Anterior cingulate cortex (tissue), 58 donors: ENCODE results near the gene DKK2.
A peak's percentile ranks its signal among the peaks of the same experiment; 100 is the strongest.

Experiments
- DNase-seq, 58 donors: peaks; one replicate each; lab custom pipeline; 2025; lab: John Stamatoyannopoulos, UW

DKK2 gene, protein sequence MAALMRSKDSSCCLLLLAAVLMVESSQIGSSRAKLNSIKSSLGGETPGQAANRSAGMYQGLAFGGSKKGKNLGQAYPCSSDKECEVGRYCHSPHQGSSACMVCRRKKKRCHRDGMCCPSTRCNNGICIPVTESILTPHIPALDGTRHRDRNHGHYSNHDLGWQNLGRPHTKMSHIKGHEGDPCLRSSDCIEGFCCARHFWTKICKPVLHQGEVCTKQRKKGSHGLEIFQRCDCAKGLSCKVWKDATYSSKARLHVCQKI

DNA sequence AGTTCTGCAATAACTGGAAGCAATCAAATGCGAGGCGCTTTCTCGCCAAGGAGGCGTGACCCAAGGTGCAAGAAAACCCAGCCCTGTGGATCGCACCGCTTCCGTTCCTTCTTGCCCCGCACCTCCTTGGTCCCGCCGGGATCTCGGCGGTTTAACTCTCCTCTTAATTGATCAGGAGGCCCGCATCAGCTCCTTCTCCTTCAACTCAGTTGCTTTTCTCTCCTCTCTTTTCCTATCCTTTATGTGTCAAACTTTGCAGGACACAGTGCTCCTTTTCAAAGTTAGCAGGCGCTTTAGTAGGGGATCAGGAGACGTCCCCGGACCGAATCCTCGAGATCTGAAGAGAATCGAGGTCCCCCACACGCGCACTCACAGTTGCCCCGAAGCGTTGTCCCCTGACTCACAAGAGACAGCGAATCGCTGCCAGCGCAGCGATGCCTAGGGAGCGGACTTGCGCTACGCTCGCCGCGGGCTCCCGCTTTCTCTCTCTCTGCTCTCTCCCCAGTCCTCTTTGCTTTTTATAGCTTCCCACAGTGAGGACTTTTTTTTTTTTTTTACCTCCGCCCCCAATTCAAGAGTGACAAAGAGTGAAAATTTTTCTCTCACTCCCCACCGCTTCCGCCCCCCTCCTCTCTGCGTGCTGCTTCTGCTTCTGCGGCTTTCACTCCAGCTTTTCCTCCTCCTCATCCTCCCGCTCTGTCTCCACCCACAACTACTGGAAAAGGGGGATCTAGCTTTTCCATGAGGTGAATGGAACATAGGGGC, at the start of gene DKK2:
Gene DKK2 (minus strand): TSS at position 495 of the 765 bp plus-strand sequence. CDS start 722 bp downstream, outside the sequence.
- peak in 34 of 58 donors; percentile 0 to 46 (median 16) for DNase-seq

DNA sequence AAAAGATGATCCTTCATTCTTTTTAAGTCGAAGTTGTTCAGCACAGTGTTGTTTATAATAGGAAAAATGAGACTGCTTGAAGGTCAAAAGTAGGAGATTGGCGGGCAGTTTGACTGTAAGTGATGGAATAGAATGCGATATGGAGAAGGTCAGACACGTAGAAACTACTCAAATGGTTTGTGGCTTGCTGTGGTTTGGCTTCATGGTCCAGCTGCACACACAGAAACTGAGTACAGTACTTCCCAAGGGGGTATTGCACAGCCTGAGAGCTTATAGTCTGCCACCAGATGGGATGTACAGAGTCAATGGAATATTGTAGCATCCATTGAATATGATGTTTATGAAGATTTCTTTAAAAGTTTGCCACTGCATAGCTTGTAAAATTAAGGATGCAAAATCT, 41.1 kb upstream of the DKK2 start:
- DNase-seq: no peak

DNA sequence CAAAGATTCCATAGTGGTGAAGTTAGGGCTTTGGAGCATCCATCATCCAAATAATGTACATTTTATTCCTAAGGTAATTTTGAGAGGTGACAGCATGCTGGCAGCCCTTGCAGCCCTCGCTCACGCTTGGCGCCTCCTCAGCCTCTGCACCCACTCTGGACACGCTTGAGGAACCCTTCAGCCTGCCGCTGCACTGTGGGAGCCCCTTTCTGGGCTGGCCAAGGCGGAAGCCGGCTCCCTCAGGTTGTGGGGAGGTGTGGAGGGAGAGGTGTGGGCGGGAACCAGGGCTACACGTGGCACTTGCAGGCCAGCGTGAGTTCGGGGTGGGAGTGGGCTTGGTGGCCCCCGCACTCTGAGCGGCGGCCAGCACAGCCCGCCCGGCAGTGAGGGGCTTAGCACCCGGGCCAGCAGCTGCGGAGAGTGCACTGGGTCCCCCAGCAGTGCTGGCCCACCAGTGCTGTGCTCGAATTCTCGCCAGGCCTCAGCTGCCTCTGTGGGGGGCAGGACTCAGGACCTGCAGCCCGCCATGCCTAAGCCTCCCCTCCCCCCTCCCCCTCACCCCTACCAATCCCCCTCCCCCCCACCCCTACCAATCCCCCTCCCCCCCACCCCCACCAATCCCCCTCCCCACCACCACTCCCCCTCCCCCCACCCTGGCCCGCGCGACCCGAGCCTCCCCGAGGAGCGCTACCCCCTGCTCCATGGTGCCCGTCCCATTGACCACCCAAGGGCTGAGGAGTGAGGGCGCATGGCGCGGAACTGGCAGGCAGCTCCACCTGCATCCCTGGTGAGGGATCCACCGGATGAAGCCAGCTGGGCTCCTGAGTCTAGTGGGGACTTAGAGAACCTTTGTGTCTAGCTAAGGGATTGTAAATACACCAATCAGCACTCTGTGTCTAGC, 37.0 kb upstream of the DKK2 start:
- no peak for DNase-seq

DNA sequence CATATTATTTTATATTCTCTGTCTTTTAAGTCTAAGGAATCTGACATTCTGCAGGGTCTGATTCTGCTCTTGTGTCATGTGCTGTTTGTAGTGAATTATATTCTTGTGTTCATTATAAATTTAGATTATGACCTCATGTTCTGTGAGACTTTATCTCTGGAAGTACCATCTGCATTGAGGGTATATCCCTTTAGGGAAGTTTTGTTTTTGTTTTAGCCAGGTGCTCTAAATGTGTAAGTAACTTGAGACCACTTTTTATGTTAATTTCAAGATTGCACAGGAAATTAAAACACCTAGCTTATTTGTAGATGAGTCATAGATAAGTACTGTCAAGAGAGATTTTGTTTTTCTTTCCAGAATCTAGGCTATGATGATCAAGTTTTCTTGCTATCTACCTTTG, 35.0 kb upstream of the DKK2 start:
- no peak for DNase-seq

DNA sequence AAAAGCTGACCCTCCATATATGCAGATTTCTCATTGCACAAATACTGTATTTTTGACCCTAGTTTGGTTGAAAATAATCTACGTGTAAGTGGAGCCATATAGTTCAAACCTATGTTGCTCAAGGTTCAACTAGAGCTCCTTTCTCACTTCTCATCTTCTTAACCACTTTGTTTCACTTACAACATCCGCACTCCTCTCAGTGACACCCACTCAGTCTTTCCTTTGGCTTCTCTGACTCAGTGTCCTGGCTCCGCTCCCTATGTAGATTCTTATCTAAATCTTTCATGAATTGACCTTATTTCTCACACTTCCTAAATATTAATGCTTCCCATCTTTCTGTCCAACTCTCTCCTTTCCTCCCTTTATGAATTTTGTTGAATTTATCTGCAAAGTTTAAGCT, 32.9 kb upstream of the DKK2 start:
- no peak for DNase-seq

DNA sequence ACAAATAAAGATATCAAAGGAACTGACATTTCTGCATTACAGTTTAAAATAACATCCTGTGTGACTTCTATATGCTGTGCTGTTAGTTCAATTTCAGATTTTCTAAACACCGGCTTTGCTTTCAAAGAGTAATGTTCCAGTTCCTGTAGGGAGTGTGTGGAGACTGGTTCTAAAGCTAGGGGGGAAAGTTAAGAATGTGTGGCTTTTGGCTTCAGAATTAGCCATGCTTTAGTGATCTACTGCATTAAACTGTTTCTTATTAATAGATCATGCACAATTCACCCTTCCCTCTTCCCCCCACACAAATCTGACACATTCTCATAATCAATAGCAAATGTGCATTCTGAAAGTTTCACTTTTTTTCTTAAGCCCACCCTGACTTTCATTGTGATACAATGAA, 32.0 kb upstream of the DKK2 start:
- DNase-seq: no peak

DNA sequence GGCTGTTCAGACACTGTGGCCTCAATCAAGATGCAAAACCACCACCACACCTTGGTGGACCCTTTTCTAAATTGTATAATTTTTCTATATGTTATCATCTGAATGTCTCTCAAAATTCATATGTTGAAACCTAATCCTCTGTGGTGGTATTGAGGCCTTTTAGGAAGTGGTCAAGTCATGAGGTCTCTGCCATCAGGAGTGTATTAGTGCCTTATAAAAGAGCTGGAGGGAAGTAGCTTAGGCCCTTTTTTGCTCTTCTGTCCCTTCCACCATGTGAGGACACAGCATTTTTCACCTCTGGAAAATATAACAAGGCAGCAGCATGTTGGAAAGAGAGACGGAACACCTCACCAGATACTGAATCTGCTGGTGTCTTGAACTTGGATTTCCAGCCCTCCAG, 30.5 kb upstream of the DKK2 start:
- DNase-seq: no peak

DNA sequence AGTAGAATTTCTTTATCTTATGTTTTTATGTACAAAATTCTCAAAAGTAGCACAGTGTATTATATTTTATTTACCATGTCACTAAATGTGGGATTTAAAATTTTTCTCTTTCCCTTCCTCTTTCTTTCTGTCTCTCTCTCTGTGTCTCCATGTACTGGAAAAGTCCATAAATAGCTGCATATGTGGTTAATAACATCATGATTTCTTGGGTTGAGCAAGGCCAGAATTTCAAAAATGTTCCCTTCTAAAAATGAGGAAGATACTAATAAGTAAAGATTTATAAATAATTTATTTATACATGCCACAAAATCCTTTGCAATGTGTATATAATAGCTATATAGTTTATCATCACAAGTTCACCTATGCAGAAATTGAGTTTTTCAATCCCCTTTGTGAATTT, 29.1 kb upstream of the DKK2 start:
- no peak for DNase-seq

DNA sequence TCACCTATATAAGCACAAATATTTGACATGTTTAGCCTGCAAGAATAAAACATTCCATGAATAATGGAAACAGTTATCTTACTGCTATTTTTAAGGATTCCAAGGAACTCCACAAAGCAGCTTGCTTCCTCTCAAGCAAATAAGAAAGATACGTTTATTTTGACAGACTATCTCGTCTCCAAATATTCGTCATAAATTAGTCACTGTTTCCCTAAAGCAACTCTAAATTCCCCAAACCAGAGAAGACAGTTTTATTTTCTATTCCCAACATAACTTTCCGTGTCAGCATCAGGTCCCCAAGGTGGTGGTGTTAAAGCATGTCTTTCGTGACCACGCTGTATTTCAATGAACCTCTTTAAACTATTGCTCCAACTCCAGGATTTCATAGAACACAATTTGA, 24.3 kb upstream of the DKK2 start:
- DNase-seq: no peak

DNA sequence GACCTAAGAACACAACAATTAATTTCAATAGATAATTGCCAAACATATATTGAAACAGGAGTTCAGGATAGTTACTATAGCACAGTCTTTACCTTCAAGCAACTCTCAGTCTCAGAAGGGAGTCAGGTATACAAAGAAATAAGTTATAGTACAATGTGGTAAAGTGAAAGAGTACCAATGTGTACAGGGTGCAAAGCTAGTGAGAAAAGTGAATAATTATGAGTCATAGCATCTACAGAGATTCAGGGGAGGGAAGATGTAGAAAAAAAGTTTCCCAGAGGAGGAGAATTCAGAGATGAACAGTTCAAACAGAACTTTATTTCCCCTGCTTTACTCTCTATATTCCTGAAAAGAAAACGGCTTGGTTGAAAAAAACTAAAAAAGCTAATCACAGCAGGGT, 22.7 kb upstream of the DKK2 start:
- no peak for DNase-seq

DNA sequence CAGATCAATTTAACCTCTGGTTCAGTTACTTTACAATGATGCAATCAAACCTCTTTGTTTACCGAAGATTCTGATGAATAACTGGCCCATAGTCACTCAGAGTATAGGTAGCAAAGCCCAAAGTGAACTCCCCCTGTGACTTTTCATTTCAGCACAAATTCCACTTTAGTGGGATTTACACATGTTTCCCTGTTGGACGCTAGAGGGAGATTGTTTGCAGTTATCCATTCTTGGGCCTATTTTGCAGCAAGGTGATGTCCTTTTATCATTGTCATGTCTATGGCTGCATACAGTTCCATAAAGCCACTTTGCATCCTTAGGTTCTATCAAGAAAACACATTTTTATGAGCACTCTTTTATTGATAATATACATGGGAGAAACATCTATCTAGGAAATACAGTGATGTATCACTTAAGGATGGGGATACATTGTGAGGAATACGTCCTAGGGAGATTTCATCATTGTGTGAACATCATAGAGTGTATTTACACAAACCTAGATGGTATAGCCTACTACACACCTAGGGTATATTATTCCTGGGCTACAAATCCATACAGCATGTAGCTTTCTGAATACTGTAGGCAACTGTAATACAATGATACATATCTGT, 14.5 kb upstream of the DKK2 start:
- no peak for DNase-seq

DNA sequence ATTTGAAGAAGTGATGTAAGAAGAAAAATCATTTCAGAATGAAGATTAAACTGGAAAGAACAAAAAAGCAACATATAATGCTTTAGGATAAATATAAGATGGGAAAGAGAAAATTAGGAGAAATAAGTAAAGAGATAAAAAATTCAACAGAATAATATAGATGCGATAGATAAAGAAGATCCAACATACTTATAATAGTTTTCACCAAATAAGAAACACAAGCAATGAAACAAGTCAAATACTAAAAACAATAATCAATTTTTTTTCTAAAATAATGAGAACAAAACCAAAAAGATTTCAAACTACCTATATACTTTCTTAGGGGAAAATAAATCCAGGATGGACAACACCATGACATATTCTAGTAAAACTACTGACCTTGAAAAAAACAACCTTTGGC, 10.1 kb upstream of the DKK2 start:
- DNase-seq: no peak

DNA sequence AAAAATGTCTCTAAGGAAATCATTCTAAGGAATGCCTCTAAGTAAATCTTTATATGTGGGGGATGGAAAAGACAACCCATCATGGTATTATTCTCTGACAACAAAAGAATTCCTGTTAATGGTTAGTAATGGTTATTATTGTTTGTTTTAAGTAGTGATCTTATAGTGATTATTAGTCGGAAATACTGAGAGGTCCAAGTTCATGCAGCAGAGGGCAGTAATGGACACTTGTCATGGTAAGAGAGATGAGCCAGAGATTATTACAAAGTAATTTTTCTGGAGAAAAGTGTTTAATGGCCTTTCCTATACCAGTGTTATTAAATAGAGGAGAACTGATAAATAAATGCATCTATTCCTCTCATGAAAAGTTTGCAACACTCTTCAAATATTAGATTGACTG, 8.1 kb upstream of the DKK2 start:
- no peak for DNase-seq

DNA sequence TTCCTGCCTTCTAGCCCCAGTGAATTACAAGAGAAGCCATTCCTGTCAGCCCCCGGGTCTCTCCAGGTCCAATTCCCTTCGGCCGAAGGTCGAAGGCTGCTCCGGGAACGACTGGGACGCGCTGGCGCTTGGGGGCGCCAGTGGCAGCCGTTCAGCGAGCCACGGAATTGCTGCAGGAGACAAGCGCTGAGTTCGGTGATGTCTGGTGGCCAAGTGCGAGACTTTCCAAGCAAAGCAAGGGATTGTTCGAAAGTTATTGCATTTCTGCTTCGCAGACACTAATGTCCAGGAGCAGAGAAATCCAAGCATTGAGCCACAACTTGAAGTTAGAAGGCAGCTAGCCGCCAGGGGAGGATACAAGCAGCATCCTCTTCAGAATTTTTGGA, 1.1 kb upstream of the DKK2 start:
- DNase-seq: peak in 46 of 58 donors; percentile 1 to 63 (median 20)

DNA sequence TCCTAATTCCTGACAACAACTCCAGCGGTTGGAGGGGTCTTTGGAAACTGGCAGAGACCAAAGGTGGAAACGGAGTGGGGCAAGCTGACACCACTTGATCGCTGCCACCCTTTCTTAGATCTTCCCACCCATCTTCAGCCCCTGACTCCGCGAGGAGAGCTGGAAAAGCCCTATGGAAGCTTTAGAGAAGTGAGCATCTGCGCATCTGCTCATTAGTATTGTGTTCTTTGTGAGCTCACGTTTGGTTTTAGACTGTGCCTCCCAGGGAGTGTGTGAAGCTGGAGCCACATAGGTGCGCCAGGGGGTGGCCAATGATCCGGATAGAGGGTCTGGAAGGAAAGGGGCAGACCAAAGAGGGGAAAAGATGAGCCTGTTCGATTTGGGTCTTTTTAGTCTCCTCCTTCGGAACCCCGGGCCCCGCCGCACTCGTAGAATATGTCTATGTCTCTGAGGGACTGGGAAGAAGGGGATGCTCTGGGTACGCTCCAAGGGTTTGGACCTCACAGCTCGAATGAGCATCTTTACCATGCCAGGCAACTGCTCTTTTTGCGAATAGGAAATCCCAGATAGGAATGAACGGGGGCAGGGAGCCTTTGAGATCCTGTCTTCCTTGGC, 578 bp upstream of the DKK2 start:
- peak in 7 of 58 donors; percentile 3 to 47 (median 19) for DNase-seq

DNA sequence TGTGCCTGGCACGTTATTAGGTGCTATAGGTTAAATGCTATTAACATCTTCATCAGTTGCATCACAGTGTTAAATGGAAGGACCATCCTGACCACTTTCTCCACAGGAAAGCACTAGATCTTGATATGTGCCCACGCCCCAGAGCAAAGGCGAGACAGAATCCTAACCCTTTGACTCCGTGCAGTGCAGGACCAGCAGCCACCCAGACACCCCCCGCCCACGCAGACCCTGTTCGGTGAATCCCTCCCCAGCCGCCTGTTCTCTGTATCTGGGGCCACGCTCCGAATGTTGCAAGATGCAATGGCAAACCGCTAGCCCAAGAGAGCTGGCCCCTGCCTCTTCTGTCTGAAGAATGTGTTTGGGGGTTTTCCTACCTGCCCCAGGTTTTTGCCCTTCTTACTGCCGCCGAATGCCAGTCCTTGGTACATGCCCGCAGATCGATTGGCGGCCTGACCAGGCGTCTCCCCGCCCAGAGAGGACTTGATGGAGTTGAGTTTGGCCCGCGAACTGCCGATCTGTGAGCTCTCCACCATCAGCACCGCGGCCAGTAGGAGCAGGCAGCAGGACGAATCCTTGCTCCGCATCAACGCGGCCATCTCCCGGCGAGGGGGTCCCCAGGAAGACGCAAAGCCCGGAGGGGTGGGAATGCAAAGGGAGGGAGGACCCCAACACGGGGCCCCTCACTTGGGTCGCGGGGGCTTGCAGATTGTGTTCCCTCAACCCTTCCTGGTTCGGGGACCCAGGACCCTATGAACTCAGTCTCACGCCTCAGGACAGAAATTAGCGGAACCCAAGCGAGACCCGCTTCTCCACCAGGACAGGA, 906 bp downstream of the DKK2 start:
- peak in 29 of 58 donors; percentile 0 to 72 (median 10) for DNase-seq

DNA sequence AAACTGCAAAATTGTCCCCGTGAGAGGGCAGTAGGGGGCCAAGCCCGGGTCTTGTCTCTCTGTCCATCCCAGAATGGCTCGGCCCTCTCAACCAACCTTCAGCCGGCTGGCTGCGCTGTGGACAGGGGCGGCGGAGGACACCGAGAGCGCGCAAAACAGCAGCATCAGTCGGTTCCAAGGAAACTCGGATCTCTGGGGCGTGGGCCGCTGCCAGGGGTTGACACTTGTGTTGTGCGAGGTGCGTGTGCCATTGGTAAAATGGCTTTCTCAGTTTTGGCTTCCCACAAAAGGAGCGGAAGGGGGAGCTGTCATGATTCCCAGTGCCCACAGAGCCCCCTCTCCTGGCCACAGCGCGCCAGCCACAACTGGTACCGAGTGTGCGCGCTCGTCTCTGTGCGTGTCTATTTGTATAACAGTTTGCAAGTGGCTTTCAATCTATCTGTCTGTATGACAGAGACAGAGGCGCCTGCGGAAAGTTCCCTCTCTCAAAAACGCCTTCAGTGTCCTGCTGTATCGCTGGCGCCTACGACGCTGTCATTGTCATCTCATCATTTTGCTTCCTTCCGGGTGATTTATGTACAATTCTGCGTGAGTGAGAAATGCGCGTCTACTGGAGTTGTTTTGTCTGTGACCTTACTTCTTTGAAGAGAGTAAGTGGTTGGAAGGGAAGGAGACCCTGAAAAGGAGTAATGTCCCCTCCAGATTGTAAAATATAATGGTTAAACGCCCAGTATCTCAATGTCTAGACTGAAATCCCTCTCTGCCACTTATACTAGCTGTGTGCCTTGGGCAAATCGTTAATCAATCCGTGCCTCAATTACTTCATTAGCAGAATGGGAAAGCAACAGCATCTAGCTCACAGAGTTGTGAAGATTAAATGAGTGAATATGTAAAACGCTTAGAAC, 1.8 kb downstream of the DKK2 start:
- peak in 55 of 58 donors; percentile 3 to 76 (median 47) for DNase-seq

DNA sequence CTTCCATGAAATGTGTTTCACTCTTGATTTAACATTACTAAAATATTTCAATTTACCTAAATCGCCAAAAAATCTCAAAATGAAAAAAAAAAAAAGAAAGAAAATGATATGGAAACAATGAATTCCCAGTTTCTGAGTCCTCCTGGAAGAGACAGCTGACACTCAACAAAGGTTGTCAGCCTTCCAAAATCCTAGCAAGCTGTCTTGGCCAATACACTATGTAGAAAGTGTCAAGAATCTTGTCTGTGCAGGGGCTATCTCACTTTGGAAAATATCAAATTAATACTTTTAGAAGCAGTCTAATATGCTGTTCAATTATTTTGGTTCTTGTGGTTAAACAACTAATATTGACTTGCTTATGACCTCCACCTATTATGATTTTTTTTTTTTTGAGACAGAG, 8.7 kb downstream of the DKK2 start:
- no peak for DNase-seq
